H1 (cell line): Measurements from ENCODE around the gene PIK3C2G. TPM values are rescaled to one million over a fixed set of nuclear protein-coding genes. Genes with fewer than 3 reads are reported as not detected.

Experiments used
- ATF2 ChIP-seq: IDR thresholded peaks from 2 replicates; pipeline ENCODE4 v1.6.1; 2012; ENCODE audit warnings: low read length, inconsistent platforms
- BRCA1 ChIP-seq: IDR thresholded peaks from 2 replicates; pipeline ENCODE4 v1.6.1; 2012; ENCODE audit warnings: low read depth, low read length, improper control_type of control experiment
- KDM1A ChIP-seq: fragments of 200-600, 300-600 bp; sonication (generic); IDR thresholded peaks from 2 replicates; pipeline ENCODE4 v1.7.1; 2016; ENCODE audit warnings: mild to moderate bottlenecking, low read length, borderline replicate concordance
- polyA plus RNA-seq, 7 experiments: library from polyadenylated mRNA; depleted of rRNA in 3 of 7; stranded (reverse) in 5 of 7; unstranded in 2 of 7; fragments of >200 nt in 5 of 7; fragments of 200-250 nt in 2 of 7; gene quantifications; 1 replicate in 5 of 7; 2 replicates in 1 of 7; 4 replicates in 1 of 7; pipeline versions ENCODE4 v1.2.1 to v1.2.3, GENCODE V29; 2011 to 2013; ENCODE audit warnings: missing spikeins in 2 of 7, mixed read lengths in 2 of 7
- total RNA-seq: library from RNA; stranded (reverse); fragmentation: NEBNext Ultra II Directional; extraction: Animal tissue kit (Norgen Biotek cat#: 25700); gene quantifications from 2 replicates; pipeline ENCODE4 v1.2.1, GENCODE V29; 2021

PIK3C2G gene
- total and polyA plus RNA-seq, 2 of the 8 experiments (the other 6 are each of a cell fraction or from before 2014, with no cell fraction given) = not detected

DNA sequence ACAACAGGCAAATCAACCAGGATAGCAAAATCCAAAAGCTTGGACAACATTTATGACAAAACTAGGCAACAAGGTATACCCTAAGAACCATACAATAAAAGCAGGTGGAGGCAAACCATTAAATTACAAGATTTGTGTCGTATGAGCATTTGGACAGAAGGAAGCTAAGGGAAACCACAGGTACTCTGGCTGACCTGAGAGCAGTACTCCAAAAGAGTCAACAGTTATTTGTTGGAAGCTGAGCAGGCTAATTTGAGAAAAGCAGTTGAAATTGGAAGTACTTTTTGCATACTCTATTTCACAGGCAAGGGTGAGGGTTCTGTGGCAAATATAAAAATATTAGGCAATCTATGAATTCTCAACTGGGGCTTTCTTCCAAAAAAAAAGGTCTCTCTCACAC is 297.9 kb downstream of the PIK3C2G start (continued):
- TF ChIP-seq ATF2 (no peak), KDM1A (no peak), BRCA1 (no peak)
